DOHH2 (cell line): Measurements from ENCODE around the gene IFTAP.

ENCODE experiments used
- EZH2phosphoT487 ChIP-seq: fragments of 200-600 bp; sonication (generic); IDR thresholded peaks from 2 replicates; pipeline ENCODE4 v1.6.1; 2017; ENCODE audit warnings: borderline replicate concordance, mild to moderate bottlenecking, antibody characterized with exemption, low read length, moderate library complexity, mixed read lengths
- TF ChIP-seq, protein P1 (sequence below): fragments of 200-600 bp; sonication (generic); IDR thresholded peaks from one replicate; pipeline ENCODE4 v1.5.1; 2014; ENCODE audit warnings: antibody characterized with exemption, mild to moderate bottlenecking, low read depth, low read length; ENCODE audit not compliant: poor library complexity, severe bottlenecking

- TF ChIP-seq, protein P1, sequence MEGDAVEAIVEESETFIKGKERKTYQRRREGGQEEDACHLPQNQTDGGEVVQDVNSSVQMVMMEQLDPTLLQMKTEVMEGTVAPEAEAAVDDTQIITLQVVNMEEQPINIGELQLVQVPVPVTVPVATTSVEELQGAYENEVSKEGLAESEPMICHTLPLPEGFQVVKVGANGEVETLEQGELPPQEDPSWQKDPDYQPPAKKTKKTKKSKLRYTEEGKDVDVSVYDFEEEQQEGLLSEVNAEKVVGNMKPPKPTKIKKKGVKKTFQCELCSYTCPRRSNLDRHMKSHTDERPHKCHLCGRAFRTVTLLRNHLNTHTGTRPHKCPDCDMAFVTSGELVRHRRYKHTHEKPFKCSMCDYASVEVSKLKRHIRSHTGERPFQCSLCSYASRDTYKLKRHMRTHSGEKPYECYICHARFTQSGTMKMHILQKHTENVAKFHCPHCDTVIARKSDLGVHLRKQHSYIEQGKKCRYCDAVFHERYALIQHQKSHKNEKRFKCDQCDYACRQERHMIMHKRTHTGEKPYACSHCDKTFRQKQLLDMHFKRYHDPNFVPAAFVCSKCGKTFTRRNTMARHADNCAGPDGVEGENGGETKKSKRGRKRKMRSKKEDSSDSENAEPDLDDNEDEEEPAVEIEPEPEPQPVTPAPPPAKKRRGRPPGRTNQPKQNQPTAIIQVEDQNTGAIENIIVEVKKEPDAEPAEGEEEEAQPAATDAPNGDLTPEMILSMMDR: no peak
- no peak for TF ChIP-seq EZH2phosphoT487
These were observed 3.7 kb downstream of the IFTAP start, which contains the start of gene RAG2 for GRCh38 chr11:36598051-36598450.
